IPS-18a (cell line): ENCODE results near the gene ABCA2.

Source experiments
- H3K27ac ChIP-seq: one replicate; pipeline ENCODE4 v1.5.1; 2013; ENCODE audit warnings: low read length
- H3K27me3 ChIP-seq: one replicate; pipeline ENCODE4 v1.6.1; 2013; ENCODE audit warnings: mild to moderate bottlenecking, low read length; ENCODE audit not compliant: control insufficient read depth, insufficient read depth
- H3K36me3 ChIP-seq: one replicate; pipeline ENCODE4 v1.6.1; 2013; ENCODE audit warnings: low read depth, low read length; ENCODE audit not compliant: control insufficient read depth
- H3K4me1 ChIP-seq: one replicate; pipeline ENCODE4 v1.6.1; 2013; ENCODE audit warnings: low read depth, low read length; ENCODE audit not compliant: control insufficient read depth
- H3K4me3 ChIP-seq: one replicate; pipeline ENCODE4 v1.5.1; 2013; ENCODE audit warnings: low read length
- H3K9ac ChIP-seq: one replicate; pipeline ENCODE4 v1.6.1; 2013; ENCODE audit warnings: mild to moderate bottlenecking, low read length, moderate library complexity
- H3K9me3 ChIP-seq: one replicate; pipeline ENCODE4 v1.6.1; 2013; ENCODE audit warnings: low read depth, low read length; ENCODE audit not compliant: control insufficient read depth

Gene ABCA2

GRCh38 chr9:137030538-137031527 lies 2.8 kb upstream of the ABCA2 start:
- H3K9me3 ChIP-seq = no peaks in the 10 kb centered on the region
- no peak overlapping the region for H3K27ac ChIP-seq
- H3K4me1 ChIP-seq = no peaks in the 10 kb centered on the region
- no peak overlapping the region for H3K4me3 ChIP-seq
- H3K27me3 ChIP-seq = peaks cover 27% of the 10 kb centered on the region
- no peak overlapping the region for H3K9ac ChIP-seq
- no peaks in the 10 kb centered on the region for H3K36me3 ChIP-seq

- Histone ChIP-seq H3K36me3 (no peaks in the 10 kb centered on the region), H3K27ac (no peak overlapping the region), H3K4me1 (no peaks in the 10 kb centered on the region), H3K9ac (no peak overlapping the region), H3K9me3 (no peaks in the 10 kb centered on the region), H3K4me3 (no peak overlapping the region), H3K27me3 (peaks cover 27% of the 10 kb centered on the region)
Observed at GRCh38 chr9:137030006-137030405, 2.0 kb upstream of the ABCA2 start.

- Histone ChIP-seq H3K27me3 (peaks cover 27% of the 10 kb centered on the region), H3K27ac (no peak overlapping the region), H3K4me3 (peak overlapping the region; percentile 50), H3K4me1 (no peaks in the 10 kb centered on the region), H3K36me3 (no peaks in the 10 kb centered on the region), H3K9ac (no peak overlapping the region), H3K9me3 (no peaks in the 10 kb centered on the region)
Observed at GRCh38 chr9:137029058-137029936, 1.3 kb upstream of the ABCA2 start.

- no peaks in the 10 kb centered on the region for H3K4me1 ChIP-seq
- no peak overlapping the region for H3K27ac ChIP-seq
- H3K9me3 ChIP-seq = no peaks in the 10 kb centered on the region
- peak overlapping the region; percentile 50 for H3K4me3 ChIP-seq
- H3K36me3 ChIP-seq = no peaks in the 10 kb centered on the region
- peaks cover 27% of the 10 kb centered on the region for H3K27me3 ChIP-seq
- H3K9ac ChIP-seq = no peak overlapping the region
Observed at GRCh38 chr9:137028263-137029057, 423 bp upstream of the ABCA2 start.

GRCh38 chr9:137026828-137027227 lies 1.2 kb downstream of the ABCA2 start:
- no peak overlapping the region for H3K4me3 ChIP-seq

GRCh38 chr9:137026384-137026783 lies 1.7 kb downstream of the ABCA2 start:
- H3K27me3 ChIP-seq = peaks cover 27% of the 10 kb centered on the region
- H3K4me1 ChIP-seq = no peaks in the 10 kb centered on the region
- no peak overlapping the region for H3K4me3 ChIP-seq
- H3K9ac ChIP-seq = no peak overlapping the region
- no peaks in the 10 kb centered on the region for H3K9me3 ChIP-seq
- H3K27ac ChIP-seq = no peak overlapping the region
- no peaks in the 10 kb centered on the region for H3K36me3 ChIP-seq

More at GRCh38 chr9:137026828-137027227, 1.2 kb downstream of the ABCA2 start:
- Histone ChIP-seq H3K4me1 (no peaks in the 10 kb centered on the region), H3K36me3 (no peaks in the 10 kb centered on the region), H3K9me3 (no peaks in the 10 kb centered on the region), H3K27ac (no peak overlapping the region), H3K9ac (no peak overlapping the region), H3K27me3 (peaks cover 27% of the 10 kb centered on the region)

GRCh38 chr9:137025517-137025966 lies 2.5 kb downstream of the ABCA2 start:
- H3K9ac ChIP-seq = no peak overlapping the region
- no peaks in the 10 kb centered on the region for H3K4me1 ChIP-seq
- H3K4me3 ChIP-seq = no peak overlapping the region
- peaks cover 27% of the 10 kb centered on the region for H3K27me3 ChIP-seq
- H3K9me3 ChIP-seq = no peaks in the 10 kb centered on the region
- H3K27ac ChIP-seq = no peak overlapping the region
- no peaks in the 10 kb centered on the region for H3K36me3 ChIP-seq

GRCh38 chr9:137023583-137023991 lies 4.5 kb downstream of the ABCA2 start:
- no peaks in the 10 kb centered on the region for H3K4me1 ChIP-seq
- no peak overlapping the region for H3K27ac ChIP-seq
- peaks cover 19% of the 10 kb centered on the region for H3K27me3 ChIP-seq
- no peak overlapping the region for H3K9ac ChIP-seq
- no peak overlapping the region for H3K4me3 ChIP-seq
- H3K36me3 ChIP-seq = no peaks in the 10 kb centered on the region
- no peaks in the 10 kb centered on the region for H3K9me3 ChIP-seq

GRCh38 chr9:137023157-137023556 lies 4.9 kb downstream of the ABCA2 start:
- no peak overlapping the region for H3K4me3 ChIP-seq
- H3K27me3 ChIP-seq = peaks cover 16% of the 10 kb centered on the region
- H3K9me3 ChIP-seq = no peaks in the 10 kb centered on the region
- no peak overlapping the region for H3K9ac ChIP-seq
- no peaks in the 10 kb centered on the region for H3K4me1 ChIP-seq
- H3K27ac ChIP-seq = no peak overlapping the region
- H3K36me3 ChIP-seq = no peaks in the 10 kb centered on the region

- Histone ChIP-seq H3K9me3 (no peaks in the 10 kb centered on the region), H3K4me1 (no peaks in the 10 kb centered on the region), H3K27me3 (peaks cover 16% of the 10 kb centered on the region), H3K27ac (no peak overlapping the region), H3K4me3 (no peak overlapping the region), H3K9ac (no peak overlapping the region), H3K36me3 (no peaks in the 10 kb centered on the region)
Observed at GRCh38 chr9:137022662-137023008, 5.4 kb downstream of the ABCA2 start.
